Measurements from ENCODE around the gene MBD3L1. TPM values are rescaled to one million over a fixed set of nuclear protein-coding genes. Genes with fewer than 3 reads are reported as not detected.

MBD3L1 gene
- total and polyA plus RNA-seq, 10 of the 15 experiments (the other 5 are each of a cell fraction or from before 2014, with no cell fraction given) = not detected

DNA sequence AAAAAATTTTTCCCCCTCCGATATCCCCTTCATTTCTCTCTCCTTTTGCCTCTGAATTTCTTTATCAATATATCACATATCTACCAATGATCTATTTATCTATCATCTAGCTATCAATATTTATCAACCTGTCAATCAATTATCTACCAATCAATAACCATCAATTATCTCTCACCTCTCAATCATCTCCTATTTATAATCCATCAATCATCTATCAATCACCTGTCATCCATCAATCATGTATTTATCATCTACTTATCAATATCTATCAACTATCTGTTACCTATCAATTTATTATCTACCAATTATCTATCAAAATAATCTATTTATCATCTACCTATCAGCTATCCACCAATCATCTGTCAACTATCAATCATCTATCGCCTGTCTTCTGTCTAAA lies 17.1 kb downstream of the MBD3L1 start:
- ChIA-PET SMC1A (ENCODE audit: uncharacterized antibody, unreplicated experiment) (no interaction called here), POLR2A (no interaction called here), CTCF (no interaction called here), RAD21 (ENCODE audit: unreplicated experiment) (no interaction called here)
- Histone ChIP-seq H3K27me3 (replicated peaks in 1 of 2; ENCODE audit: control insufficient read depth in 2 of 2, insufficient read depth in 2 of 2, low read length in 1 of 2) (no peaks in the 10 kb centered on the region), H4K20me1 (ENCODE audit: control insufficient read depth, insufficient read depth) (no peaks in the 10 kb centered on the region), H3K79me2 (ENCODE audit: control insufficient read depth, insufficient read depth, low read length) (no peaks in the 10 kb centered on the region), H3K4me3 (no peak overlapping the region), H2AFZ (ENCODE audit: control insufficient read depth, low read depth, low read length) (no peak overlapping the region), H3K9ac (ENCODE audit: control insufficient read depth, insufficient read depth, low read length) (no peak overlapping the region), H3K36me3 (ENCODE audit: control insufficient read depth in 2 of 2, insufficient read depth in 2 of 2, low read length in 1 of 2) (no peaks in the 10 kb centered on the region), H3K4me2 (ENCODE audit: control insufficient read depth, insufficient read depth) (no peak overlapping the region), H3K9me3 (replicated peaks; ENCODE audit: control insufficient read depth, insufficient read depth, low read length) (no peaks in the 10 kb centered on the region; the same call in 2 of the 3 replicates), H3K27ac (ENCODE audit: control insufficient read depth, insufficient read depth) (no peak overlapping the region), H3K4me1 (ENCODE audit: control insufficient read depth, insufficient read depth, low read length) (no peaks in the 10 kb centered on the region)
- WGBS (ENCODE audit: insufficient coverage, insufficient replicate concordance, low lambda C conversion rate, missing lambda C conversion rate) = 59% methylated on average over 2 of the region's 2 CpGs
- intact Hi-C loops (cut with micrococcal nuclease; ENCODE audit: unreplicated experiment) = no loop called here
- ATAC-seq (no peak), FAIRE-seq (no peak), DNase-seq (ENCODE audit: low read depth, low spot score) (no peak)
- BruUV-seq (replicated peaks) = no TSS peak
- in situ Hi-C loops (cut with MboI) = no loop called here
- TF ChIP-seq FOXM1 (IDR thresholded peaks at IDR 0.05; ENCODE audit: low read depth, low read length) = no peak
- TF ChIP-seq, protein P1, sequence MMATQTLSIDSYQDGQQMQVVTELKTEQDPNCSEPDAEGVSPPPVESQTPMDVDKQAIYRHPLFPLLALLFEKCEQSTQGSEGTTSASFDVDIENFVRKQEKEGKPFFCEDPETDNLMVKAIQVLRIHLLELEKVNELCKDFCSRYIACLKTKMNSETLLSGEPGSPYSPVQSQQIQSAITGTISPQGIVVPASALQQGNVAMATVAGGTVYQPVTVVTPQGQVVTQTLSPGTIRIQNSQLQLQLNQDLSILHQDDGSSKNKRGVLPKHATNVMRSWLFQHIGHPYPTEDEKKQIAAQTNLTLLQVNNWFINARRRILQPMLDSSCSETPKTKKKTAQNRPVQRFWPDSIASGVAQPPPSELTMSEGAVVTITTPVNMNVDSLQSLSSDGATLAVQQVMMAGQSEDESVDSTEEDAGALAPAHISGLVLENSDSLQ (IDR thresholded peaks at IDR 0.05) = peak; percentile 27; the same call in 1 of the 2 replicates

DNA sequence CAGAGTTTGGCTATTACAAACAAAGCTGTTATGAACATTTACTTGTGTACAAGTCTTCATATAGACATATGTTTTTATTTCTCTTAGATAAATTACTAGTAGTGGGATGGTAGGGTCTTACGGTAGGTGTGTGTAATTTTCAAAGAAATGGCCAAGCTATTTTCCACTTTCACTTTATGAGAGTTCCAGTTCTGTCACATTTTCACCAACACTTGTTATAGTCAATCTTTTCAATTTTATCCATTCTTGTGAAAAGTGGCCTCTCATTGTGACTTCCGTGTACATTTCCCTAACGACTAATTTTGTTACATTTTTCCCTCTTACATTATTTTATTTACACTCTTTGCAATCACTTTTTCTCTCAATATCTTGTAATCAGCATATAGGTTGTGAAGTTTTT lies 18.3 kb downstream of the MBD3L1 start:
- no peak overlapping the region for H3K4me3 ChIP-seq
- 48% methylated on average over 3 of the region's 3 CpGs for WGBS (ENCODE audit: insufficient coverage, insufficient replicate concordance, low lambda C conversion rate, missing lambda C conversion rate)
- no peaks in the 10 kb centered on the region; the same call in 2 of the 3 replicates for H3K9me3 ChIP-seq (replicated peaks; ENCODE audit: control insufficient read depth, insufficient read depth, low read length)
- FAIRE-seq (no peak), DNase-seq (ENCODE audit: low read depth, low spot score) (no peak), ATAC-seq (no peak)
- ChIA-PET CTCF (no interaction called here), POLR2A (no interaction called here), SMC1A (ENCODE audit: uncharacterized antibody, unreplicated experiment) (no interaction called here), RAD21 (ENCODE audit: unreplicated experiment) (no interaction called here)
- no peaks in the 10 kb centered on the region for H3K36me3 ChIP-seq (ENCODE audit: control insufficient read depth in 2 of 2, insufficient read depth in 2 of 2, low read length in 1 of 2)
- no peaks in the 10 kb centered on the region for H3K79me2 ChIP-seq (ENCODE audit: control insufficient read depth, insufficient read depth, low read length)
- no peak overlapping the region for H3K4me2 ChIP-seq (ENCODE audit: control insufficient read depth, insufficient read depth)
- no peak overlapping the region for H3K9ac ChIP-seq (ENCODE audit: control insufficient read depth, insufficient read depth, low read length)
- H3K4me1 ChIP-seq (ENCODE audit: control insufficient read depth, insufficient read depth, low read length) = no peaks in the 10 kb centered on the region
- intact Hi-C loops (cut with micrococcal nuclease; ENCODE audit: unreplicated experiment) (no loop called here), in situ Hi-C loops (cut with MboI) (no loop called here)
- no peak overlapping the region for H2AFZ ChIP-seq (ENCODE audit: control insufficient read depth, low read depth, low read length)
- H3K27me3 ChIP-seq (replicated peaks in 1 of 2; ENCODE audit: control insufficient read depth in 2 of 2, insufficient read depth in 2 of 2, low read length in 1 of 2) = no peaks in the 10 kb centered on the region
- H3K27ac ChIP-seq (ENCODE audit: control insufficient read depth, insufficient read depth) = no peak overlapping the region
- H4K20me1 ChIP-seq (ENCODE audit: control insufficient read depth, insufficient read depth) = no peaks in the 10 kb centered on the region
- no TSS peak for BruUV-seq (replicated peaks)
- TF ChIP-seq ZNF274 (IDR thresholded peaks at IDR 0.05; ENCODE audit: insufficient read depth, insufficient read length) = no peak
- TF ChIP-seq, protein P2, sequence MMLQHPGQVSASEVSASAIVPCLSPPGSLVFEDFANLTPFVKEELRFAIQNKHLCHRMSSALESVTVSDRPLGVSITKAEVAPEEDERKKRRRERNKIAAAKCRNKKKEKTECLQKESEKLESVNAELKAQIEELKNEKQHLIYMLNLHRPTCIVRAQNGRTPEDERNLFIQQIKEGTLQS (IDR thresholded peaks at IDR 0.05; ENCODE audit: borderline replicate concordance, extremely low read depth, low read depth, low read length) = no peak
- TF ChIP-seq, protein P1 (IDR thresholded peaks at IDR 0.05) = no peak
- no peak for TF ChIP-seq STAT3 (IDR thresholded peaks at IDR 0.05; ENCODE audit: low read depth, low read length)
- TF ChIP-seq SKIL (IDR thresholded peaks at IDR 0.05; ENCODE audit: low read depth, poor library complexity, severe bottlenecking) = no peak
- TF ChIP-seq TAF1 (IDR thresholded peaks at IDR 0.05; ENCODE audit: borderline replicate concordance, low read depth, low read length) = no peak
- no peak for TF ChIP-seq MYB (IDR thresholded peaks at IDR 0.05; ENCODE audit: borderline replicate concordance, low read depth, low read length)
- TF ChIP-seq ZZZ3 (IDR thresholded peaks at IDR 0.05; ENCODE audit: control insufficient read depth, insufficient read length, low read depth) = no peak

All from GM12878 (cell line).